ENCODE results near the gene TMEM135.
"Not testable (repeated sequence)": the region's sequence is repeated elsewhere in the genome, so short reads cannot be mapped to it uniquely, and the experiment has no call there.

Gene TMEM135

DNA sequence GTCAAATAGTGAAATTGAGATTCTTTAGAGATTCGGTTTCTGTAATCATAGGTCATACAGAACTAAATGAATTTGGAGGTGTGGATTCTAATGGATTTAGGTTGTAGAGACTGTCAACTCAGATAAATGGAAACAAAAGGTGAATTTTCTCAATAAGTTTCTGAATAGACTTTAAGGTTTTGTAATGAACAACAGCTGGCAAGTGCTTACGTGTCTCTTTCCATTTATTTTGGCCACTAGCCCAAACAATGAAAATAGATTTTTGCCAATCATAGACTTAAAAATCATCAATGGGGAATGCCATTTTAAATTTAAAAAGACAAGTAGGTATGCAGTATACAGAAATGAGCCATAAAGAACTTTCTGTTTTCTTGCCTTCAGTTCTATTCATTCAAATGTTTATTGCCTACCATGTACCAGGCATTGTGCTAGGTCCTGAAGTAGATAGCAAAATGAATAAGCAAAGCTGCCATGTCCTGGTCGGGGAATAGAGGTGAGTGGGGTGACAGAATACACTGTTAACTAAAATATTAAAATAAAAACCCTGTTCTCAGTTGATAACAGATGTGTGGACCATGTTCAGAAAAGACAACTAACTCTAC, 16.9 kb upstream of the TMEM135 start:
- no peak for DNase-seq

DNA sequence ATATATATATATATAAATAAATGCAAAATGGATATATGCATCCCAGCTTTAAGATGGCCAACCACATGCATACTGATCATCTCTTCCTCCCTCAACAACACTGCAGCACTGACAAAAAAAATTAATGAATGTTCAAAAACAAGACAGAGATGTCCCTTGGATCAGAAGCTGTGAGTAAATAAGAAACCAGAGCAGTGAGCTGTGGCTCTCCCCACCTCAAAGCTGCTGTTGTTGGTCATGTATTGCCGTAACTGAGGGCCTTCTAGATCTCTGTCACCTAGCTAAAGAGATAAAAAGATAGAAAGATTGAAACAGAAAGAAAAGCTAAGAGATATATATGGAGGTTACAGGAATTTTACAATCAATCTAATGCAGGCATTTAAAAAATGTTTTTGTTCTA, 15.5 kb upstream of the TMEM135 start:
- DNase-seq: no peak

DNA sequence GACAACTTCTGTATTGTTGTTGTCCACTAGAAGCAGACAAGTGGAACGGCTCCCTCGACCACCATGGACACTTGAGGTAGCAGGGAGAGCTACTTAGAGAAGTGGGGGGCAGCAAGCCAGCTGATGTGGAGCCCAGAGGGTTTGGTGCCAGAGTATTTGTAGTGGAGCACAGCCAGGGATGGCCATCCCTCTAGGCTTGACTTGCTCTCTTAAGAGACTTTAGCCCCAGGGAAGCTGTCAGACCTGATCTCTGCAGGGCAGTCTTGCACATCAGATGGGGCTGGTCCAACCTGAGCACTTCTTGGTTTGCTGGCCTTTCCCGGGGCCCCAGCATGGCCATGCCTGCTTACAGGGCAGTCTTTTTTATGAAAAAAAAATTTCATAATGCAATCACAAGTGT, 15.0 kb upstream of the TMEM135 start:
- DNase-seq: no peak

DNA sequence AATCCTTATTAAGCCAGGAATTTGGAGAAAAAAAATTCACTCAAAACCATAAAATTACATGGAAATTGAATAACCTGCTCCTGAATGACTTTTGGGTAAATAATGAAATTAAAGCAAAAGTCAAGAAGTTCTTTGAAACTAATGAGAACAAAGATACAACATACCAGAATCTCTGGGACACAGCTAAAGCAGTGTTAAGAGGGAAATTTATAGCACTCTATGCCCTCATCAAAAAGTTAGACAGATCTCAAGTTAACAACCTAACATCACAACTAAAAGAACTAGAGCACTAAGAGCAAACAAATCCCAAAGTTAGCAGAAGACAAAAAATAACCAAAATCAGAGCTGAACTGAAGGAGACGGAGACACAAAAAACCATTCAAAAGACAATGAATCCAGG, 11.3 kb upstream of the TMEM135 start:
- not testable (repeated sequence) for DNase-seq

DNA sequence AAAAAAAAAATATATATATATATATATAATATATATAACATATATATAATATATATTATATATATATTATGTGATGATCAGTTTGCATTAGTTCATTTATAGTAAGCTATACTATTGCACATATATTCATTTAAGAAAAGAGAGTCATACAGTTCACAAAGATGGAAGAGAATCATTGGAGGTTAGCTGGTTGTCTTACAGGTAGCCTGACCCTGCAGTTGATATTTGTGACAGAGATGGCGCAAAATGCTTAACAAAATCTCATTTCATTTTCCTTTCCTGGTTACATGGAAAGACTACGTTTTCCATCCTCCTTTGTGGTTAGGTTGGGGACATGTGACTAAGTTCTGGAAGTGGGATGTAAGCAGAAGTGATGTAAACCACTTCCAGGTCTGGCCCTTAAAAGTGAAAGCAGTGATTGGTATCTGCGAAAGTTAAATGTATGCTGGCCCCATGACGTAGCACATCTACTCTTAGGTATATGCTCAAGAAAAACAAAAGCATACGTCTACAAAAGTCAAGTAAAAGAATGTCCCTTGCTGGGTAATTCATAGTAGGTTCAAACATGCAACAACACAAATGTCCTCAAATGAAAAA, 7.2 kb upstream of the TMEM135 start:
- no peak for DNase-seq

DNA sequence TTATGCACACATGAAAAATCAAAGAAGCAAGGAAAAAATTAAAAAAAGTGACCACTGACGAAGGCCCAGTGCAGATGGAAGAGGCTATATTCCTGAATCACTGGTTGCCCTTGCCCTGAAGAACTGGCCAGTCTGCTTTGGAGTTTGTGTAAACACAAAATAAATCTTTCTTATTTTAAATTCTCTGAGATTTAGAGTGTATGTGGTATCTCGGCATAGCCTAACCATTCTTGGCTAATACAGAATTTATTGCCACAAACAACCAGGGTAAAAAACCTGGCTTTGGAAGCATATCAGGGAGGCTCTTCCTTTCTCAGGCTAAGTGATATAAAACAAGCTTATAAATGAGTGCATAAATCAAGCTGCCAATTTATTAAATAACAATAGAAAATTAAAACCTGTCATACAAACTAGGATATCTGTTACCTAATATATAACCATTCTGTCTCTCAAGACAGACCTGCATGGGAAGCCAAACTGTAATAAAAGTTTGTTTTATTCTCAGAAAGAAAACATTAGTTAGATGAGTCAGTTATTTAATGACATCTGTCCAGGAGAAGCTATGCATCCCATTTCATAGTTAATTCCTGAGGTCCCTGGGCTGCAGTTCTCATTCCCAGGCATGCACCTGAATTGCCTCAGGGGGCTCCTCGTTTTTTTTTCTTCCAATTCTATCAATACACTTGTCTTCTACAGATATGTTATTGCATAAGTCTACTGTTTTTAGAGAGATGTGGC, 6.1 kb upstream of the TMEM135 start:
- no peak for DNase-seq

DNA sequence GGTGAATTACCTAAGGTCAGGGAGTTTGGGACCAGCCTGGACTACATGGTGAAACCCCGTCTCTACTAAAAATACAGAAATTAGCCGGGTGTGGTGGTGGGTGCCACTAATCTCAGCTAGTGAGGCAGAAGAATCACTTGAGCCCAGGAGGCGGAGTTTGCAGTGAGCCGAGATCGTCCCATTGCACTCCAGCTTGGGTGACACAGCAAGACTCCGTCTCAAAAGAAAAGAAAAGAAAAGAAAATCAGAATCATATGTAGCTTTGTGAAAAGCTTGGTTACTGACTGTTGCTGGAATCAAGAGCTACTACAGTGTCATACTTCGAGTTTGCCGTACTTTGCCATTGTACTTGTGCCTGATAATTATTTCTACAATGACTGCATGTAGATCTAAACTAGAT, 4.2 kb upstream of the TMEM135 start:
- DNase-seq: no peak

DNA sequence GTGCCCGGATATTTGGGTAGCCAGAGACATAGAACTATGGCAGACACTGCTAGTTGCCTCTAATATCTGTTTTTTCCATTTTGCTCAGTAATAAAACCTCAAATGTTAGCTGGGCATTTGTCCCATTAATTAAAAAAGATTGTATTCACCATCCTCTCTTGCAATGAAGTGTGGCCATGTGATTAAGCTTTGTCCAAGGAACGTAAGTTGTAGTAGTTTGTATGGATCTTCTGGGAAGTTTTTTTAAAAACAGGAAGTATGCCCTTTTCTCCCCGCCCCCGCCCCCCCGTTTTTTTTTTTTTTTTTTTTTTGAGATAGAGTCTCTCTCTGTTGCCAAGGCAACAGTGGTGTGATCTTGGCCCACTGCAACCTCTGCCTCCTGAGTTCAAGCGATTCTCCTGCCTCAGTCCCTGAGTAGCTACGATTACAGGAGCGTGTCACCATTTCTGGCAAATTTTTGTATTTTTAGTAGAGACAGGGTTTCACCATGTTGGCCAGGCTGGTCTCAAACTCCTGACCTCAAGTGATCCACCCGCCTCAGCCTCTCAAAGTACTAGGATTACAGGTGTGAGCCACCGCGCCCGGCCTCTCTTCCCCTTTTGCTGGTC, 1.7 kb upstream of the TMEM135 start:
- no peak for DNase-seq

DNA sequence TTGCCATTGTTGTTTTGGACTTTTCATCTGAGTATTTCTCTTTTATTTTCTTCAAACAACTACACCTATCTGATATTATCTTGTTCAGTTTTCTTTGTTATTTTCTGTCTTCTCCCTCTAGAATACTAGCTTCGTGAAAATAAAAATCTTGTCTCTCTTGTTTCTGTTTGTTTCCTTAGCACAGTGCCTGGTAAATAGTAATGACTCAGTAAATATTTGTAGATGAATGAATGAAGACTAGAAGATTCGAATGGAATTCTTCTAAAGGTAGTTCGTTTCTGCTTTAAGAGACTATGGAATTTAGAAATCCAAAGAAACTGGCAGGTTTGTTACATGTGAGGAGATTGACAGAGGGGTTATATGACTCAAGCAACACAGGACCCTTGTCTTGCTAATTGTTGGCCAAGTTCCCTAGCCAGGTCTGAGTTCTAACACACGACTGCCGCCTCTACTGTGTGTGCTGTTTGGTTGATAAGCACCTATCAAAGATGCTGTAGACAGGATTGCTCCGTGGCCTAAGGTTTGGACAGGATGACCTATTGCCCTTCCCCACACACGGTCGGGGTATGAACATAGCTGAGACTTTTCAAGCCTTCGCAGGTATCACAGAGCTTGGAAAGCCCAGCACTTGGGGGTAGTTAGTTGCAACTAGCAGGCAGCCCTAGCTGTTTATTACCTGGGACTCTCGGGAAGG, 831 bp upstream of the TMEM135 start:
- DNase-seq: no peak

DNA sequence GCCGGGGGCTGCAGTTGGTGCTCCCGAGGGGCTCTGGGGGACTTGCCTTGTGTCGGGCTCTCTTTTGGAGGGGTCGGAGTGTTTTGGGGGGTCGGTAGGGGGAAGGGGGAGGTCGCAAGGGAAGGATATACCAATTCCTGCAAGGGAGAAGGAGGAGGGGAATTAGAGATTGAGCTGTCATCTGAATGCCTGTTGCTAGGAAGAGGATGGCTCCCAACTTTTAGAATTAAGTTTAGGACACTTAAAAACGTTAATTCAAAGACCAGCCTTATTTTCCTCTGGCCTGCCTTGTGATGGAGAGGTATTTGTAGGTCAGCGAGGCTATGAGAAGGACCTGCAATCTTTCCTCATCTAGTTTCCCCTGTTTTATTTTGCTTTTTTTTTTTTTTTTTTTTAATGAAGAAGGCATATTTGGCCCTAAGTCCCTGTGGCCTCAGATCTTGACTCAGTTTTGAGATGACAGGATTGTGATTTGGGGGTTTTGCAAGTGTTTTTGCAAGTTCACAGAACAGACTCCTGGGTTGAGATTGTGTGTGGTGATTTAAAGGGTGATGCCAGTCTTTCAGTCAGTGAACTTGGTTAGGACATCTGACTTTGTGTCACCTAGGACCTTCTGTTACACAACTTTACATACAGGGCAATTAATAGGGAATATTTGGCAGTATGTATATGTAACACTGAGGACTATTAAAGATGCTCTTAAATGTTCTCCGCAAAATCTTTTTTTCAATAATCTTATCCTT, 672 bp downstream of the TMEM135 start:
- no peak for DNase-seq

DNA sequence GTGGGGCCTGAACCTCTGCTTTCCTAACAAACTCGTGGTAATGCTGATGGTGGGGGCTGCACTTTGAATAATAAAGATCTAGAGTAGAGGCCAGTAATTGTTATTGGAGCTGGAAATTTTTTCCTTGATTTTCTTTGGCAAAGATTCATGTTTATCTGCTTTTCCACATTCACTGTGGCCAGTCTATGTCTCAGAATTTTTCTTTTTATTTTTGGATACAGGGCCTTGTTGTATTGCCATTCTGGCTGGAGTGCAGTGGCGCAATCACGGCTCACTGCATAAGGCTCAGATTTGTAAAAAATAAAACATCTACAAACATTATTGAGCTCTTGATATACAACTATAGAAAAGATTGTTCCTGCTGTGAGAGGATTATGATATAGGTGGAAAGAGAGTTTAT, 1.6 kb downstream of the TMEM135 start:
- DNase-seq: no peak

DNA sequence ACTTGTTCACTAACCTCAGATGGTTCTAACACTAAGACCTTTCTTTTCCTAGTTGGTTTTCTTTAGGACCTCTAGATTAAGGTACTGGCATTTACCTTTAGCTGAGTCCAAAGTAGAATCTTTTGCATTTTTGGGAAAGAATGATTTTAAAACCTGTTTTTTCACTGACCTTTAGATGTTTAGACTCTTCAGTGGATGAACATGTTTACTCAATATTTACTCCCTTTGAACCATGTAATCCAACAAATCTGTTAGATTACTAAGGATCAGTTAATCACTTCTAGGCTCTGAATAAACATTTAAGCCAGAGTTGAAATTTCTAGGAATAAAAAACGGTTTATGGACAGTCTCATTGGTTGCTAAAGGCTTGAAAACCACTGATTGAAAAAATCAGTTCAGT, 6.2 kb downstream of the TMEM135 start:
- DNase-seq: no peak

DNA sequence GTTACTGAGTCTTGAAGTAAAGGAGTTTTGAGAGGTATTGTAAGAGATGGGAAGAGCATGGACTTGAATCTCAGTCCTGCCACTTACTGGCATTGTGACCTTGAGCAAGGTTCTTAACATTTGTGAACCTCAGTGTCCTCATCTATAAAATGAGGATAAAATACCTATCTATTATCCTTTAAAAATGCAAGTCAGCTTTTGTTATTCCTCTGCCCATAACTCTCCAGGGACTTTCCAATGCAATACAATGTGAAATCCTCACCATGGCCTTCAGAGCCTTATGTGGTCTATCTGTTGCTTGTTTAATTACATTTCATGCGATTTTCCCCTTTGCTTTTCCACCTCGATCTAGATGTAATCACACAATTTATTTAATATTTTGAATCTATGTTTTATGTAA, 9.1 kb downstream of the TMEM135 start:
- DNase-seq: no peak

DNA sequence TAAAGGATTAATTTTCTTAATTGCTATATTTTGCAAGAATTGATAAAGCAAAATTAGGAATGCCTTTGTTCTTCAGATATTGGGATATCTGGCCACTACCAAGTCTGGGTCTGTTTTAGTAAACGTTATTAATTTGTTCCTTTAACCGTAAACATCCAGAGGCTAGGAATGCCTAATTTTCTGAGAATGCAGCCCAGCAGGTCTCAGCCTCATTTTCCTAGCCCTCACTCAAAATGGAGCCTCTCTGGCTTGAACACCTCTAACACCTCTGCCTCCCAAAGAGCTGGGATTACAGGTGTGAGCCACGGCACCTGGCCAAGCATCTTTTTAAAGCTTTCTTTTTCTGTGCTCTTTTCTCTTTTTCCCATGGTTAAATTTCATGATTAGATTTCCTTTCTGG, 18.4 kb downstream of the TMEM135 start:
- DNase-seq: no peak

DNA sequence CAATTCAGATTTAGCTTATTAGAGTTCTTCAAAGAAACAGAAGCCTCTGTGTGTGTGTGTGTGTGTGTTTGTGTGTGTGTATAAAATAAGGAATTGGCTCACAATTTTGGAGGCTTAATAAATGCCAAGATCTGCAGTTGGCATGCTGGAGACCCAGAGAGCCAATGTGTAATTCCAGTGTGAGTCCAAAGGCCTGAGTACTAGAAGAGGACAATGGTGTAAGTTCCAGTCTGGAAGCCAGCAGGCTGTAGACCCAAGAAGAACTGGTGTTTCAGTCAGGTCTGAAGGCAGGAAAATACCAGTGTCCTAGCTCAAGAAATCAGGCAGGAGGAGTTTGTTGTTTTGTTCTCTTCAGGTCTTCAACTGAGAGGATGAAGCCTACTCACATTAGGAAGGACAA, 20.0 kb downstream of the TMEM135 start:
- no peak for DNase-seq

DNA sequence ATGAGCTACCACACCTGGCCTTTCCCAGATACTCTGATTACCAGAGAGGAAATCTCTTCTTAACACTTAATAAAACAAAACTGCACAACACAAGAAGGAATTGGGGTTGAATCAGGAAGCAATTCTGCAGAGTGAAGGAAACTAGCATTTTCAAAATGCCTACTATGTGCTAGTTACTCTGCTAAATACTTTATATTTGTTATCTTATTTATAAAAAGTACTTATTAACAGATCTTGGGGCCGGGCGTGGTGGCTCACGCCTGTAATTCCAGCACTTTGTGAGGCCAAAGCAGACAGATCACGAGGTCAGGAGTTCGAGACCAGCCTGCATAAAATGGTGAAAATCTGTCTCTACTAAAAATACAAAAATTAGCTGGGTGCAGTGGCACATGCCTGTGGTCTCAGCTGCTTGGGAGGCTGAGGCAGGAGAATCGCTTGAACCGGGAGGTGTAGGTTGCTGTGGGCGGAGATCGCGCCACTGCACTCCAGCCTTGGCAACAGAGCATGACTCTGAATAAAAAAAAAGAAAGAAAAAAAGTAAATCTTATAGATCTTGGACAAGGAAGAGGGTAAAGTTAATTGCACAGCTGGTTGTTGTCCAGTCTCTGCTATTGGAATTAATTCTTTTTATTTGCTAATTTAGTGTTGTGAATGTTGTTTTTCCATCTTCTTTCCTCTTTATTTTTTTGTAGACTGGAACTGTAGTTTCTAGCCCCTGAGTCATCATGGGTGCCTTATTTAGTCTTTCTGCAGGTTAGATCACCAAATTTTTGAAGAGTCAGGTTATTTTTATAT, 22.1 kb downstream of the TMEM135 start:
- no peak for DNase-seq

DNA sequence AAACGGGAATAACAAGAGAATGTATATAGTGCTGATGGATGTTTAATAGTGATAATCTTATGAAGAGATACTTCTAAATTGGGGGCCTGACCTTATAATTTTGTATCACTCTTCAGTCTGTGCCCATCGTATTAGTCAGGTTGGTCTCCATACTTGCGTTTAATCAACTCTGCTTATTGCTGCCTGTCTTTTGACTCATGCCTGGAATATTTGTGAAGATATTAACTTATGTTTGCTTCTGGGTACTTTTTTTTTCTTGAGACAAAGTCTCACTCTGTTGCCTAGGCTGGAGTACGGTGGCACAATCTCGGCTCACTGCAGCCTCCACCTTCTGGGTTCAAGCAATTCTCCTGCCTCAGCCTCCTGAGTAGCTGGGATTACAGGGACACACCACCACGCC, 24.0 kb downstream of the TMEM135 start:
- no peak for DNase-seq

DNA sequence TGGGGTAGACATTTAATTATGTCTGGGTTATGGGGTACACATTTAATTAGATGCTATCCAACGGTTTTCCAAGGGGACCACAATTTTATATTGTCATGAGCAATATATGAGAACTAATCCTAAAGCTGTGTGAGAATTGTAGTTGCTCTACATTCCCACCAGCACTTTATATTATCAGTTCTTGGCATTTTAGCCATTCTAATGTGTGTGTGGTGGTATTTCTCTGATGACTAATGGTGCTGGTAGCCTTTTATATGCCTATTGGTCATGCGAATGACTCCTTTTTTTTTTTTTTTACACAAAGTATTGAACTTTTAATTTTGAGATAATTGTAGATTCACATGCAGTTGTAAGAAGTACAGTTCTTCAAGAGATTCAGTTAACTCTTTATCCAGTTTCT, 26.2 kb downstream of the TMEM135 start:
- no peak for DNase-seq

DNA sequence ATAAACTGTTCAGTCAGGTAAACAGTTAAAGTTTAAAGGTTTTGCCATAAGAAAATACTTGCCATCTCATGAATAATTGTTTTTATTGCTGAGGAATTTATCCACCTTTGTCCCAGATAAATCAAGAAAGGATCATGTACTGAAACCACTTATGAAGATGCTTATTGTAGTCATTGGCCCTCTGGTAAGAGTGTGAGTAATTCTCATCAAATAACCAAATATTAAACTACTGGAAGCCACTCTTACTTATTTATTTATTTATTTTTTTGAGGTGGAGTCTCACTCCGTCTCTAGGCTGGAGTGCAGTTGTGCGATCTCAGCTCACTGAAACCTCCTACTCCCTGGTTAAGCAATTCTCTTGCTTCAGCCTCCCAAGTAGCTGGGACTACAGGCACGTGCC, 35.1 kb downstream of the TMEM135 start:
- DNase-seq: no peak

DNA sequence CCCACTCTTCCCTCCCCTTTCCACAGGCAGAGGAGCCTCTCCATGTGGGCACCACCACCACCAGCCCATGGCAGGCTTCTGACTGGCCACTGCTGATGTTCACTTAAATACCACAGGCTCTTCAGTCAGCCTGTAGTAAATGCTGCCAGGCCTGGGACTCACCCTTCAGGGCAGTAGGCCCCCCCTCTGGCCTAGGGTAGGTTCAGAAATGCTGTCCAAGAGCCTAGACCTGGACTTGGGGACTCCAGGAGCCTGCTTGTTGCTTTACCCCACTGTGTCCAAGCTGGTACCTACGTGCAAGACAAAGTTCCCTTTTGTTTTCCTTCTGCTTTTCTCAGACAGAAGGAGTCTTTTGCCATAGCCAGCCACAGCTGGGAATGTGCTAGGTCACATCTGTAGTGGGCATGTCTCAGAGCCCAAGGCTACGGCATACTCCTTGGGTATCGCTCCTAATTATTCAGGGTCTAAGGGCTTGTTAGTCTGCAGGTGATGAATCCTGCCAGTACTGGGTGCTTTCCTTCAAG, 38.6 kb downstream of the TMEM135 start:
- no peak for DNase-seq

DNA sequence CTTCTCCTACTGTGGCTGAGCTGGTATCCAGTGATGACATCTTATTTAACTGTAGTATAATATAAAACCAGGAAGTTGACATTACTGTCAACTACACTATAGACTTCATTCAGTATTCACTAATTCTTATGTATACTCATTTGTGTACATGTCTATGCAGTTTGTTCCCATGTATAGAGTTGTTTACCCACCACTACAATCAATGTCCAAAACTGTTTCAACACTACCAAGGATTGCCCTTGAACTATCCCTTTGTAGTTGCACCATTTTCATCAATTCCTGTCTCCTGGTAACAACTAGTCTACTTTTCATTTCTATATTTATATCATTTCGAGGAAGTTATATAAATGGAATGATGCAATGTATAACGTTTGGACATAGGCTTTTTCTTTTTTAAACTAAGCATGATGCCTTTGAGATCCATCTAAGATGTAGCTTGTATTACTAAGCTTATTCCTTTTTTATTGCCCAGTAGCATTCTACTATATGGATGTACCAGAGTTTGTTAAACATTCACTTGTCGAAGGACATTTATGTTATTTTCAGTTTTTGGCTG, 39.2 kb downstream of the TMEM135 start:
- no peak for DNase-seq
